ENCODE measurements around the gene ATP7B.
"Not testable (repeated sequence)": the region's sequence is repeated elsewhere in the genome, so short reads cannot be mapped to it uniquely, and the experiment has no call there.

Gene ATP7B

DNA sequence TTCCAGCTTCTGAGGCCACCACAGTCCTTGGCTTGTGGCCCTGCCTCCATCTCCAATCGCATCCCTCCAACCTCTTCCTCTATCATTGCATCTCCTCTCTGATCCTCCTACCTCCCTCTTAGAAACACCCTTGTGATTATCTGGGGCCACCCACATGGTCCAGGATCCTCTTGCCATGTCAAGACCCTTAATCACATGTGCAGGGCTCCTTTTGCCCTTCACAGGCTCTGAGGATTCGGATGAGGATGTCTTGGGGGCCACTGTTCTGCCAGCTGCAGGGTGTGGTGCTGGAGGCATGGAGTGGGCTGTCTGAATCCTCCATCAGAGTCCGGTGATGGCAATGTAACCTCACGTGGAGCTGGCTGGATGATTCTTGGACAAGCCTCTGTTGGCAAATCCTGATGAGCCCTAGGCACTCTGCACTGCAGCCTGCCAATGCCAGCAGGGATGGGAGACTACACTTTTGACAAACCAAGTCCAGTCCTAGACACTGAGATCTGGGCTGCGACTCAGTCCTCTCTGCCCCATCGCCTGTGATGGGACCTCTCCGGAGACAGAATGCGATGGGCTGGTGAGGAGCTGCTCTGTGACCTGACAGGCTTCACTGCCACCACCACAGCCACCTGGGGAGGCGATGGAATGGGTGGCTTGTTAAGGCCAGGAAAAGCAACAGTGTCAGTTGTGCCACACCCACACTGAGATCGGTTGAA is 88.3 kb downstream of the ATP7B start:
- no peak for DNase-seq (ENCODE audit: low read depth in 2 of 2)

DNA sequence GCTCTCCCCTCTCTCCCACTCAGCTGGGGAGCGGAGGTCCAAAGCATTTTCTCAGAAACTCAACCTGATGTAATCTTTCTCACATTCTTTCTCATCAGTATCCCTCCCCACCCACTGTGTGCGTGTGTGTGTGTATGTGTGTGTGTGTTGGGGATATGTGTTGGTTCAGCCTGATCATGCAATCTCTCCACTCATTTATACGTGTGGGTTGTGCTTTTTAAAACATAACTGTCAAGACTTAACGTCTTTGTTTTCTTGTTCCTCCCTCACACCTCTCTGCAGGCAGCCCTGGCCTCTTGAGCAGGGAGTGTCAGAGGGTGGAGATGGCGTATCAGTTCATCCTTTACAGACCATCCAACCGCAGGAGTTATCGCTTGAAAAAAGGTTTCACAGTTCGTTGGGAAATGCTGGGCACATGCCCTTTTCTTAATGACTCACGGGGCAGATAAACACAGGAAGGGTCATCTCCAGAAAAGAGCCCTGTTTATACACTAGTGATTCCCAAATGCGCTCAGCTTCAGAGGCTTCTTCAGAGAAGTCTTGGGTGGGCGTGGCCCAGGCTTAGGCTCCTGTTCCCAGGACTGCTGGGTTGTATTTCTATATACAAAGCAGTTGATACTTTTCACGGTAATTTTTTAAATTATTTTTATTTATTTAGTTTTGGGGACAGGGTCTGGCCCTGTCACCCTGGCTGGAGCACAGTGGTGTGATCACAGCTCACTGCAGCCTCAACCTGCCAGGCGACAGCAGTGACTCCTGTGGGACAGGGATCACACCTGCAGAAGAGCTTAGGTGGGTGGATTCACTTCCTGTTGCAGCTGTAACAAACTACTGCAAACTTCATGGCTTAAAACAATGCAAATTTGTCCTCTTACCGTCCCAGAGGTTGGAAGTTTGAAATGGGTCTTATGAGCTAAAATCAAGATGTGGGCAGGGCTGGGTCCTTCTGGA is 89.2 kb downstream of the ATP7B start:
- DNase-seq (ENCODE audit: low read depth in 2 of 2) = no peak

- no peak for DNase-seq (ENCODE audit: low read depth in 2 of 2)
These were observed 90.5 kb downstream of the ATP7B start for GRCh38 chr13:51920786-51921185.

DNA sequence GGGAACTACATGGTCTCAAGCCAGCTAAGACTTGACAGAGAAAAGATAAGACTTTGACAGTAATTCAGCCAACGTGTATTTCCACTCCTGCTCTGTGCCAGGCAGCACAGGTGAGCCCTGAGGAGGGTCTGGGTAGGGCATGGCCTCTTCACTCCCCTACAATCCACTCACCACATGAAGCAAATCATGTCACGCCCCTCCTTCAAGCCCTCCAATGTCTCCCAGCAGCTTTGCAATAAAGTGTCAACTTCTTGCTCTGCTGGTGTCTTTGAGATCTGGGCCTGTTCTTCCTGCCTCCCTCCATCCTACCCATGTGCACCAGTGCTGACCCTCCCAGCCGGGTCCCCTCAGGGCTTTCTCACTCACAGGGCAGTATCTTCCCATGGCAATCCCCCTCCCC is 91.0 kb downstream of the ATP7B start:
- DNase-seq (ENCODE audit: low read depth in 2 of 2) = no peak

- DNase-seq (ENCODE audit: low read depth in 2 of 2) = no peak
These were observed 91.7 kb downstream of the ATP7B start for GRCh38 chr13:51919531-51919930.

GRCh38 chr13:51916962-51917361 is 94.3 kb downstream of the ATP7B start:
- DNase-seq (ENCODE audit: low read depth in 2 of 2) = no peak

DNA sequence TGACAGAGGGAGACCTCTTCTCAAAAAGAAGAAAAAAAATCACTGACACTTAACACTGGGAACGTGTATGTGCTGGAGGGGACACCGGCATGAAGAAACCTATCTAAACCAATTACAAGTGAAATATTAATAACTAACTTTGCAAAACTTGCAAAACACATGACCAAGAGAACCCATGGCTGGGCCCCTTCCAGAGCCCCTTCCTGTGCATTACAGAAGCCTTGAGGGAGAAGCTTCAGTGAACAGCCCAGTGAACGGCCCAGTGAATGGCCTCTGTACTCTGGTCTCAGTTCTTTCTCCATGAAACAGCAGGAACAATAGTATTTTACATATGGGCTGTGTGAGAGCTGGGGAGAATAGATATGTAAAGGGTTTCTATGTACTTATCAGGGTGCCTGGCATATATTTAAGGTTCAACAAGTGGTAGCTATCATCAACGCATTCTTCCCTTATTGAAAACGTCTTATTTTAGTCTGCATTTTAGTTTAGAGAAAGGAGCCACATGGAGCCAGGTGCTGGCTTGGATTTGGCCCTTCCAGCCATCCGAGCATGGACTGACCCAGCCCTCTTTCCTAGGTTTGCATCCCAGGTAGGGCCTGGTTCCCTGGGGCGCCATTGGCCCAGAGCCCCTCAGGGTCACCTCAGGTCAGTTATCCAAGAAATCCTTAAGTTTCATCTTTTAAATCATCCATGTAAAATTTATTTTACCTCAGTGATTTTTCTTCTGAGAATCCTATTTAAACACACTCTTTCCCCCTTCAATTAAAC is 95.0 kb downstream of the ATP7B start:
- no peak for DNase-seq (ENCODE audit: low read depth in 2 of 2)

GRCh38 chr13:51914137-51914493 is 97.1 kb downstream of the ATP7B start:
- no peak for DNase-seq (ENCODE audit: low read depth in 2 of 2)

DNA sequence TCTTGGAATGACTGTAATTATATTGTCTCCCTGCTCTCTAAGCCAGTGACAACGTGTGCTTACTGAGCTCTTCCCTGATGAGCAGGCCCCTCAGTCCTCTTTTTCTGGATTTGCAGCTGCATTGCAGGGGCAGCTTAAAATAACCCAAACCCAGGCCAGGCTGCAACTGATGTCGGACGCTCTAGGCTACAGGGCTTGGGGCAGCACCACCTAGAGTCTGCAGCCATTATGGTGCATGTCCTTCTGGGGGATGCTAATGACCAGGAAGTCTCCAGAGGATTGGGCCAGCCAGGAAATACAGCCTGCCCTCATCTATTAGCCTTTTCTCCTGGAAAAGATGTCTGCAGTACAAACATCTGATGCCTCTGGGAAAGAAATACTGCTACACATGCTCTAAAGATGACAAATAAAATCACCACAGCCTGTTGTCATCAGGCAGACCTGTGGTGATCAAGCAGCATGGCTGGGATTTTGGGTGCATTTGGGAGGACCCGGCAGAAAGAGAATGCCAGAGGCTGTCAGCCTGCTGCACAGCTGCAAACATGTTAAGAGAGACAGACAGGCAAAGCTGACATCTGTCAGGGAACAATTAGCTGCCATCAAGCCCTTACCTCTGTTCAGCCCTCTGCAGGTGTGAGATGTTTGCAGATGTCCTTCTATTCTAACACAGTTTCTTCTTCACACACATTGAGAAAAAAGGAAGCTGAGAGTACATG is 97.7 kb downstream of the ATP7B start:
- no peak for DNase-seq (ENCODE audit: low read depth in 2 of 2)

DNA sequence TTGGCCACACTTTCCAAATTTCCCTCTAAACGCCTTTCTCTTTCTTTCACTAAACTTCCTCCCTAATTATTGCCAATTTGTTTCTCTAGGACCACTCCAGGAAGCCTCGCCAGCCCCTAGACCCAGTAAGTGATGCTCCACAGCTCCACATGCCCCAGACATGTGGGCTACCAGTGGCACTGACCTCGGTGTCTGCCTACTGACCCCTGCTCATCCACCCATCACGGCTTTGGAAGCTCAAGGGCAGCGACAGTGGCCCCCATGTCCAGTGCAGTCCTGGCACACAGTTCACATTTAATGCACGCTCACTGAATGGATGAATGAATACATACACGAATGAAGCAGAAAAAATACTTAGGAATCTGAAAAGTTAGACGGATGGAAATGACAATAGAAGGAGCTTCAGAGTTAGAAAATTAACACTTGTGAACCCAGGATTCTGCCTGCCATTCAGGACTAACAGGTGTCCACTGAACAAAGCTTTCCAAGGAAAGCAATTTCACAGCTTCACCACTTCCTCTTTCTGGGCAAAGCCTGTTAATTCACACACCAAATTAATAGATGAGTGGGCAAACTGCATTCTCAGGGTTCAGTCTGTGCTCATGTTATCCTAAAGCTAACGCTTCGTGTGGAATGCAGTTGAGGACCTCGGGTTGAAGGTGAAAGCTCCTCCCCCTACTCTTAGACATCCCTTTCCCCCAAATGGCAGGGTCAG is 98.6 kb downstream of the ATP7B start:
- no peak for DNase-seq (ENCODE audit: low read depth in 2 of 2)

GRCh38 chr13:51912091-51912490 is 99.2 kb downstream of the ATP7B start:
- DNase-seq (ENCODE audit: low read depth in 2 of 2) = no peak

- no peak for DNase-seq (ENCODE audit: low read depth in 2 of 2)
These were observed 100.7 kb downstream of the ATP7B start for GRCh38 chr13:51910508-51910907.

DNA sequence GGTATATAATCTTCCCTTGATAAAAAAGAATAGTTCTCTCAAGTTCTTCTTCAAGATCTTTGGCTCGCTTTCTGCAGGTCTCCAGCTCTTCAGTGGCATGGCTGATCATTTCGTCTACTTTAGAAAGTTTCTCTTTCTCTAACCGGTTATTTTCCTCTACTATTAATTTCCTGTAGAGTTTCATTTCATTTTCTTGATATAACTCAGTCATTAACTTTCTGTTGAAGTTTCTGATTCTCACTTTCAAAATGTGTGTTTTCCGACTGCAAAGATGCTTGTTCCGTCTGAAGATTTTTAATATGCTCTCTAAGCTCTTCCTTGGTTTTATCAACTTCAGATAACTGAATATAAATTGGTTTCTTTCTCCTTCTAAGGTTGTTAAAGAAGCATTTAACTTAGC is 102.0 kb downstream of the ATP7B start:
- not testable (repeated sequence) for DNase-seq (ENCODE audit: low read depth in 2 of 2)

DNA sequence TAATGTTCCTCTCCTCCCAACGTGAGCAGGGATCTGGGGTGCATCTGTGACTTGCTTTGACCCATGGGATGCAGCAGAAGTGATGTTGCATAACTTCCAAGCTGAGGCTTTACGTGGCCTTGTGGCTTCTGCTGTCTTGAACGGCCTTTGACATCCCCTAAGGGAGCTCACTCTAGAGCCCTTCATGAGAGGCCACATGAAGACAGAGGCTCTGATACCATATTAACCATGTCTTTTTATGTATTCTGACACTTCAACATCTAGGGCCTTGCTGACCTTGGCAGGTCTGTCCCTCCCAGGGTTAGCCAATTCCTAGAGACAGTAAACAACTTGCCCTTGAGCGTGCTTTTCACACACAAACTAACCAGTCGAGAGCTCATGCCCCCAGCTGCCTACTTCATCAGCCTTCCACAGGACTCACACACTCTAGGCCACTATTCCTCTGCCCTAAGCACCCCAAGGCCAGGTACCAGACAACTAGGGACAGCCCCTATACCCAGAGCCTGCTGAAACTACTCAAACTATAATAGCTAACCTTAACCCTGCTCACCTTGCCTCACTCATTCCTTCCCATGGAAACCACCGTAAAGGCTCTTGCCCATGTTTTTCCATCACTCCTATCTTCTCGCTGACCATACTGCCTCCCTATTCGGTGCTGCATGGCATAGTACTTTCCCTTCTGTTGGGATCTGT is 104.1 kb downstream of the ATP7B start:
- DNase-seq (ENCODE audit: low read depth in 2 of 2) = no peak

DNA sequence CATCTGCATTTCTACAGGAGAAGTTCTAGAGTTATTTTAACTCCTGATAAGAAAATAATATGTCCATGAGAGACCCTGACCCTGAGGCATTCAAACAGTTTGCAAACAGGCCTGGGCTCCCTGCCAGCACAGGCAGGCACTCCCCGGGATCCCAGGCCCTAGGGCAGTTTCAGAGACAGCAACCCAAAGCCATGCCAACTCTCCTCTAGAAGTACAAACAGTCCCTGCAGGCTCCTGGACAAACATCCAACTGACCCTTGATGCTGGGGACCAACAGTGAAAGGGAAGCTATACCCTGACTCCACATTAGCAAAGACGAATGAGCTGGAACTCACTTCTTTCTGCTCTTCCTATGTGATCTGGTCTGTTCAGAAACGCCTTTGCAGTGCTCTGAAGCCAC is 104.7 kb downstream of the ATP7B start:
- no peak for DNase-seq (ENCODE audit: low read depth in 2 of 2)

DNA sequence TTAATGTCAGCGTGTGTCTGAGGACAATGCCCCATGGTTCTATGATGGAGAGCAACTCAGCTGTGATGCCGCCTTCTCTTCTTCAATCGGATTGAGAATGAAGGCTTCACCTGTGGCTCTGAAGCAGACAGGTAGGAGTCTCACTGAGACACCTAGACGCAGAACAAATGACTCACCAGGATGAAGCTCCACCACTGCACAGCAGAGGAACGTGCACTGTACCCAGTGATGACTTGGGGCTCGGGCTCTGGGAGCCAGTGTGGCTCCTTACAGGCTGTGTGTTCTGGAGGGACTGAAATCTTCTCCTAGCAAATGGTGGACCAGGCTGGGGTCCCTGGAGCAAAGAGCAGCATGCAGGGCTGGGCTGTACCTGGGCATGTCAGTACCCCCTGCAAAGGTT is 105.5 kb downstream of the ATP7B start:
- DNase-seq (ENCODE audit: low read depth in 2 of 2) = no peak

- DNase-seq (ENCODE audit: low read depth in 2 of 2) = no peak
These were observed 108.5 kb downstream of the ATP7B start for GRCh38 chr13:51902776-51903175.

DNA sequence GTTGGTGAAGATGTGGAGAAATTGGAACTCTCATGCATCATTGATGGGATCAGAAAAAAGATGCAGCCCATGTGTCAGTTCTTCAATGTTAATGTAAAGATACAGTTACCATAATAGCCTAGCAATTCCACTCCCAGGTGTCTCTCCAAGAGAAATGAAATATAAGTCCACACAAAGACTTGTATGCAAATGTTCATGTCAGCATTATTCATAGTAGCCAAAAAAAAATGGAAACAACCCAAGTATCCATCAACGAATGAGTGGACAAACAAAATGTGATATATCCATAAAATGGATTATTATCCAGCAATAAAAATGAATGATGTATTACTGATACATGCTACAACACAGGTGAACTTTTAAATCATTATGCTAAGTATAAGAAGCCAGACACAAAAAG is 110.8 kb downstream of the ATP7B start:
- no peak for DNase-seq (ENCODE audit: low read depth in 2 of 2)

DNA sequence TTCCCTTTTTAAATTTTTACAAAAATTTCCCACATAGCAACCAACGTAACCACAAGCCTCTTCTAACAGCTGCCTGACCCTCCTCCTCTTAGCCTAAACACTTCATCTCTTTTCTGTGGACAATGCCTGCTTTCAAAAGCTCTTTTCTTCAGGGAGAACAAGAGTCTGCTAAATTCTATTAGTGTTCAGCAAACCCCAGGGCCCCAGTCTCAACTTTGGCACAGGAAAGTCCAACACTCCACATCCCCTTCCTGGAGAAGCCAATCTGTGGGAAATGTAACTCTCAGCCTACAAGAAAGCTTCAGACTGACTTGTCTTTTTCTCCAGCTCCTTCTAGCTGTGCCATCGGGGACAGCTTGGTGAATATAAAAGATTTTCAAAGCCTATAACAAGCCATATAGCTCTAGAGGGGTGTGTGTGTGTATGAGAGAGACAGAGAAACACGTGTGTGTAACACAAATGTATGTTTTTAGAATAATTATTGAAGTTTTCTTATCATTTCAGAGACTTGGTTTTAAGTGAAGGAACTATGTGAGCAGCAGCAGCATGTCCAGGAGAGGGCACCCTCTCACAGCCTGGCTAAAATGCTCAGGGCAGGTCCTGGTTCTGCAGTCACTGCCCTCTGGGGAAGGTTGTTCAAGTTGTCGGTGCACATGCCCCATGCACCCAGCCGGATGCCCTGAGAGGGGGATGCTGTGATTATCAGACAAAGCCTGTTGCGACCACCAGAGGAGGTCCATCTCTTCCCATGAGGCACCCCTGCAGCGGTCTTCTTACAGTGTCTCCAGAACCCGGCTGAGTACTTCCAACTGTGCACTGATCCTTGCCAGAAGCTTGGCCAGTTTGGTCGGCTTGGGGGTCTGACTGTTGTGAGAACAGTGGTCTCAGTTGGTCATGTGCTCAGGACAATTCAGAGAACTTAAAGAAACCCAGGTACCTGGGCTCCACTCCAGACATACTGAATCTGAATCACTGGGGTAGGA is 115.1 kb downstream of the ATP7B start:
- DNase-seq (ENCODE audit: low read depth in 2 of 2) = peak; percentile 28 to 43

Data from stimulated activated CD4-positive, alpha-beta T cell treated with anti-CD3 and anti-CD28 coated beads, Interleukin-4, amount 100 ng/mL, for 48 hours (primary cell).